Activated CD4-positive, alpha-beta T cell treated with anti-CD3 and anti-CD28 coated beads, Interleukin-2, amount 10 ng/mL, durations not matched to agents 7 days and 5 days (primary cell): ENCODE results near the gene ISG20. TPM values are rescaled to one million over a fixed set of nuclear protein-coding genes. Genes with fewer than 3 reads are reported as not detected.
A peak's percentile ranks its signal among the peaks of the same experiment; 100 is the strongest.

Experiments used
- CTCF ChIA-PET: fragments of 350-600 bp; sonication (Branson Sonifier 250); formaldehyde crosslinking; loops from one replicate; lab custom pipeline; 2021; ENCODE audit warnings: antibody characterized with exemption; lab: Charles Lee
- POLR2A ChIA-PET: fragments of 350-600 bp; sonication (Branson Sonifier 250); formaldehyde crosslinking; loops from one replicate; lab custom pipeline; 2021; ENCODE audit warnings: antibody characterized with exemption; lab: Charles Lee
- DNase-seq: peaks from one replicate; pipeline ENCODE4 v3.0.0-alpha.2; 2020
- H3K27ac Mint-ChIP-seq: one replicate; pipeline ENCODE4 v1.8.0; 2021; ENCODE audit warnings: mild to moderate bottlenecking, moderate library complexity, mixed read lengths
- H3K27me3 Mint-ChIP-seq: one replicate; pipeline ENCODE4 v1.8.0; 2021; ENCODE audit warnings: mixed read lengths
- H3K36me3 Mint-ChIP-seq: one replicate; pipeline ENCODE4 v1.8.0; 2021; ENCODE audit warnings: low read depth, mixed read lengths
- H3K4me1 Mint-ChIP-seq: one replicate; pipeline ENCODE4 v1.8.0; 2021; ENCODE audit warnings: mixed read lengths
- H3K4me3 Mint-ChIP-seq: one replicate; pipeline ENCODE4 v1.8.0; 2021; ENCODE audit warnings: mild to moderate bottlenecking, moderate library complexity, mixed read lengths
- H3K9me3 Mint-ChIP-seq: one replicate; pipeline ENCODE4 v1.8.0; 2021; ENCODE audit warnings: mixed read lengths
- total RNA-seq, 2 experiments: library from RNA; stranded (reverse); gene quantifications; one replicate each; pipeline ENCODE4 v1.2.3, GENCODE V29; 2021

The ISG20 gene
- total RNA-seq, 2 experiments from 2014 or later: 206 to 236 TPM

DNA sequence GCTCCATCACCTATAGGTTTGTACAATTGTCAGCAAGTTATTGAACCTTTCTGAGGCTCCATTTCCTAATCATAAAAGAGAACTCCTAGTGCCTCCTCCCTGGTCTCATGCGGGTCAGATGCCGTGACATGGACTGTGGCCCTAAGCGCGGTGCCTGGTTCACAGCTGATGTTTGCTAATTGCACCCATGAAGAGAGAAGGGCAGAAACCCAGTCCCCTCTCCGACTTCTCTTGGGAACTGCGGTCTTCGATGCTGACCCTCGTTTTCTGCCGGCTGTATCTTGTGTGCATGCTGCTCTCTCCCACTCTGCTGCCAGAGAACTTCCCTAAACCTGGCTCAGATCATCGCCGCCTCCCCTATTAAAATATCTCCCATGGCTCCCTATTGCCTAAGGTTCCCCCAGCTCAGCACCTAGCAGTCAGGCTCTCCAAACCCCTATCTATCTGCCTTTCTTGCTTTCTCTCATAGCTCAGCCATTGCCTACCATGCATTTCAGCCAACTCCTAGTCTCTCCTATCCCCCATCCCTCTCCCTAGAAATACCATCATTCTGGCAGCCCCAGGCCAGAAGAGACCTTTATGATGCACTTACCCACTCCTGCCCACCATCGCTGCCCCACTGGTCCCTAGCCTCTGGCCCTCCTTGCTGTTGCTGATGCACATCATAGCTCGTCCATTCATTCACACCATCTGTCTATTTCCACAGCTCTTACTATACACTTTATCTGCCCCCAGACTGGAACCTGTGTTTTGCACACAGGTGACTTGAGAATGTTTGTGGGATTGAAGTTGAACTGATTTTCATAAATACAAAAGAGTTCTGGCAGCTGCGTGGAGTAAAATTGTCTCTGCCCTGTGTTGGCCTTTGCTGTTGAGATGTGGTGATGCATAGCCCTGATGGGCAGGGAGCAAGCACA is 6.6 kb downstream of the ISG20 start:
- H3K4me1 Mint-ChIP-seq: peaks cover 77% of the 10 kb centered on the region
- H3K36me3 Mint-ChIP-seq: peaks cover 72% of the 10 kb centered on the region
- no peak overlapping the region for H3K4me3 Mint-ChIP-seq
- POLR2A ChIA-PET: no interaction called here
- H3K9me3 Mint-ChIP-seq: no peaks in the 10 kb centered on the region
- CTCF ChIA-PET: interaction anchor here (0.8 to 1.9 kb wide), 3 partner anchors 16 to 1415 kb away, joined by 3 to 7 read pairs (median 7); no protein-coding TSS in a partner anchor
- no peak for DNase-seq
- H3K27ac Mint-ChIP-seq: peak overlapping the region; percentile 46
- no peaks in the 10 kb centered on the region for H3K27me3 Mint-ChIP-seq

DNA sequence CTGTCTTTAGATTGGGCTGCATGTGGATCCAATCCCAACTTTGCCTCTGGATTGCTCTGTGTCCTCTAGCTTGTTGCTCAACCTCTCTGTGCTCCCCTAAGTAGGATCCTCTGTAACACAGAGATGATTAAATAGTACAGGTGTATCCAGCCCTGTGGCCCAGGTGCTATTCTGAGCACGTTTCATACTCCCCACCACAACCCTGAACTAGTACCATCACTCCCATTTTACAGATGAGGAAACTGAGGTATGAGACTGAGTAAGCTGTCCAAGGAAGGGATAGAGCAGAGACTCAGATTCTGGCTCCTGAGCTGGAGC is 7.2 kb downstream of the ISG20 start:
- Mint-ChIP-seq H3K4me3 (no peak overlapping the region), H3K4me1 (peaks cover 80% of the 10 kb centered on the region), H3K36me3 (peaks cover 75% of the 10 kb centered on the region), H3K27ac (no peak overlapping the region), H3K27me3 (no peaks in the 10 kb centered on the region), H3K9me3 (no peaks in the 10 kb centered on the region)
- ChIA-PET POLR2A (no interaction called here), CTCF (interaction anchor here (1.1 to 1.9 kb wide), 2 partner anchors 15 to 22 kb away, joined by 3 to 7 read pairs; no protein-coding TSS in a partner anchor)
- DNase-seq: no peak

DNA sequence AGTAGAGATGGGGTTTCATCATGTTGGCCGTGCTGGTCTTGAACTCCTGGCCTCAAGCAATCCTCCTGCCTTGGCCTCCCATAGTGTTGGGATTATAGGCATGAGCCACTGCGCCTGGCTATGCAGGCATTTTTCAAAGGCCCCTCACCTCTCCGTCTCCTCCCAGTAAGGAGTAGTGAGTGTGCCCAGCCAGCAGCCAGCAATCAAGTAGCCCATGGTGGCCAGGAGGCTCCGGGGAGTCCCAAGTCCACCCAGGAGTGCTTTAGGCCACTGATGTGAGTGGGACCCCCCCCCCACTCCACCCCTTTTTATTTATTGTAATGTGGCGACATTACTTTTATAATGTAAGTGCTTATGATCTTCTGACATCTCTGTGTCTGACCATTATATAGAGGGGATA is 8.1 kb downstream of the ISG20 start:
- DNase-seq: no peak
- POLR2A ChIA-PET: no interaction called here
- Mint-ChIP-seq H3K27me3 (no peaks in the 10 kb centered on the region), H3K36me3 (peaks cover 80% of the 10 kb centered on the region), H3K4me3 (no peak overlapping the region), H3K9me3 (no peaks in the 10 kb centered on the region), H3K4me1 (peaks cover 88% of the 10 kb centered on the region), H3K27ac (peak overlapping the region; percentile 47)
- CTCF ChIA-PET: interaction anchor here (1.1 to 1.9 kb wide), 3 partner anchors 14 to 23 kb away, joined by 3 to 7 read pairs (median 5); no protein-coding TSS in a partner anchor

DNA sequence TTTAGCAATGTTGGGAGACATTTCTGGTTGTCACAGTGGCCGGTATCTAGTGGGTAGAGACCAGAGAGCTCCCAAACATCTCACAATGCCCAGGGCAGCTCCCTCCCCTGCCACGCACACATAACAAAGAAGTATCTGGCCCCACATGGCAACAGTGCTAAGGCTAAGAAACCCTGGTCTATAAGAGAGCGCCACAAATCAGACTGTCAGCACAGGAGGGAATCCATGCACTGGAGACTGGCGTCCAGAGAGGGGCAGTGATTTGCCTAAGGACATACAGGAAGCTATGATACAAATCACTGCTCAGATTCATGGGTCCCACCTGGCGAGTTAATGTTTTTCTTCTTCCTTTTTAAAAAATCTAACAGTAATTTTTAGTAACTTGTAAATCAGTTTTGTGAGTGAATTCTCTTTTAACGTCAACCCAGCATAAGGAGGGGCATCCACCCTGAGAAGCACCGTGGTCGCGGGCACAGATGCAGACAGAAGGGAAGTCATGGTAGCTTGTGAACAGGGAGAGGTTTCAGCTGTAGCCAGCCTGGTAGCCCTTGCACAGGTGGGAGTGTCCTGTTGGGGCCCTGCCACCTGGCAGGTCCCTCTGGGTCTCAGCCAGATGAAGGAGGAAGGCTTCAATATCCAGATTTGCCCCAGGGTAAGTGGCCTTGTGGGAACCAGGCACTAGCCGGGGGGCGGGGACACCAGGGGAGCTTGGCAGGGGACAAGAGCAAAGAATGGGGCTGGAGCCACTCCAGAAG is 8.7 kb downstream of the ISG20 start:
- no peaks in the 10 kb centered on the region for H3K9me3 Mint-ChIP-seq
- ChIA-PET POLR2A (no interaction called here), CTCF (interaction anchor here (1.8 kb wide), 1 partner anchor 23 kb away, joined by 5 read pairs; no protein-coding TSS in a partner anchor)
- peak overlapping the region; percentile 86 for H3K27ac Mint-ChIP-seq
- H3K27me3 Mint-ChIP-seq: no peaks in the 10 kb centered on the region
- H3K4me1 Mint-ChIP-seq: peaks cover 84% of the 10 kb centered on the region
- H3K36me3 Mint-ChIP-seq: peaks cover 75% of the 10 kb centered on the region
- H3K4me3 Mint-ChIP-seq: peak overlapping the region; percentile 17
- DNase-seq: no peak

DNA sequence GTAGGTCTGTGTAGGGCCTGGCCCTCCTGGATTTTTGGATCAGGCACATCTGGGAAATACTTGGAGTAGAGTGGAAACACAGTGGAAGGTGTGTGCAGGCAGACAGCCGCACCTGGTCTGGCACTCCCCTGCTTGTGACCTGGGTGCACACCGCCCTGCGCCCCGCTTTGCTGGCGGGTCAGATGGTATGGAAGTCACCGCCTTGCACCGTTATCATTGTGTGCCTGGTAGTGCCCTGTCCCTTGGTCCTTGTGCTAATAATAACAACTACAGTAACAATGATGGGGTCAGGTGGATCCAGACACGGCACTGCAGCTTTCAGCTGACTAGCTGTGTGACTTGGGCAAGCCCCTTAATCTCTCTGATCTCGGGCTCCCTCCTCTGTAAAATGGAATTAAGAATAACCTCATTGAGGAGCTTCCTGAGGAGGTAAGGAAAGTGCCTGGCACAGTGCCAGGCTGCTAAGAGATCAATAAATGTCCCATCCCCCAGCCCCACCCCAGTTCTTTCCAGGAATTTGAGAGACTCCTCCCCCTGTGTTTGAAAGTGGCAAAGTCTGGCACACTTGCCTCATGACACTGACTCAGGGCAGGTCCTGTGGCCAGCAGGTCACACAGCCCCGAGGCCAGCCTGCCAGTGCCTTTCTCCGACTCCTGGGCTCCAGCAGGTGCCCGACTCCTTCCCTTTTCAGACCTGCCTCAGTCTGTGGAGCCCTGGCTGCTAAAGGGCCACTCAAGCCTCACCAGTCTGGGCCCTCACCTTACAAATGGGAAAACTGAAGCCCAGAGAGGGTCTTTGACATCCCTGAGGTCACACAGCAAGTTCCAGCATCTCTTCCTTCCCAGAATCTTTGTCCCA is 9.8 kb downstream of the ISG20 start:
- H3K27ac Mint-ChIP-seq: peak overlapping the region; percentile 94
- CTCF ChIA-PET: interaction anchor here (1.1 to 1.8 kb wide), 2 partner anchors 24 to 257 kb away, joined by 3 to 5 read pairs; no protein-coding TSS in a partner anchor
- POLR2A ChIA-PET: interaction anchor here (1.2 kb wide), 1 partner anchor 10 kb away, joined by 3 read pairs; the partner anchor contains the start of gene ISG20
- no peaks in the 10 kb centered on the region for H3K27me3 Mint-ChIP-seq
- peak overlapping the region; percentile 59 for H3K4me3 Mint-ChIP-seq
- no peaks in the 10 kb centered on the region for H3K9me3 Mint-ChIP-seq
- peaks cover 75% of the 10 kb centered on the region for H3K36me3 Mint-ChIP-seq
- H3K4me1 Mint-ChIP-seq: peaks cover 87% of the 10 kb centered on the region
- peak; percentile 12 for DNase-seq

DNA sequence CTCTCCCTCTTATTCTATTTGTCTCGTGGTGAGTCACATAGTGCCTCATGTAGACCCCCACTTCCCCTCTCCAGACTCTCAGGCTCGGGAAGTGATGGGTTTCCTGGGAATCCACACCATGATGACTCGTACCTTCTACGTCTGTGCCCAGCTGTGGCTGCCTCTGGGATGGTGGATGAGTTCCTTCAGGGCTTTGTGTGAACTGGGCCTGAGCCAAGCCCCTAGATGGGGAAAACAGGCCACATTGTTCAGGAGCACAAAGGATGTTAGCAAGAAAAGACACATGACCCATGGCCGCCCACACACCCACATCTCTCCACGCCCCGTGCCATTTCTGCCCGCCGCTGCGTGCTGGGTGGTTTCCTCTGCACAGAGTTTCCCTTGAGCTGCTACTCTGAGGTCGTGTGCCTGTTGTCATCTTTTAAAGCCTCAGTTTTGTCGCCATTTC is 10.5 kb downstream of the ISG20 start:
- ChIA-PET POLR2A (interaction anchor here (1.2 kb wide), 1 partner anchor 11 kb away, joined by 3 read pairs; the partner anchor contains the start of gene ISG20), CTCF (interaction anchor here (1.1 kb wide), 1 partner anchor 256 kb away, joined by 3 read pairs; no protein-coding TSS in a partner anchor)
- DNase-seq: peak; percentile 72

DNA sequence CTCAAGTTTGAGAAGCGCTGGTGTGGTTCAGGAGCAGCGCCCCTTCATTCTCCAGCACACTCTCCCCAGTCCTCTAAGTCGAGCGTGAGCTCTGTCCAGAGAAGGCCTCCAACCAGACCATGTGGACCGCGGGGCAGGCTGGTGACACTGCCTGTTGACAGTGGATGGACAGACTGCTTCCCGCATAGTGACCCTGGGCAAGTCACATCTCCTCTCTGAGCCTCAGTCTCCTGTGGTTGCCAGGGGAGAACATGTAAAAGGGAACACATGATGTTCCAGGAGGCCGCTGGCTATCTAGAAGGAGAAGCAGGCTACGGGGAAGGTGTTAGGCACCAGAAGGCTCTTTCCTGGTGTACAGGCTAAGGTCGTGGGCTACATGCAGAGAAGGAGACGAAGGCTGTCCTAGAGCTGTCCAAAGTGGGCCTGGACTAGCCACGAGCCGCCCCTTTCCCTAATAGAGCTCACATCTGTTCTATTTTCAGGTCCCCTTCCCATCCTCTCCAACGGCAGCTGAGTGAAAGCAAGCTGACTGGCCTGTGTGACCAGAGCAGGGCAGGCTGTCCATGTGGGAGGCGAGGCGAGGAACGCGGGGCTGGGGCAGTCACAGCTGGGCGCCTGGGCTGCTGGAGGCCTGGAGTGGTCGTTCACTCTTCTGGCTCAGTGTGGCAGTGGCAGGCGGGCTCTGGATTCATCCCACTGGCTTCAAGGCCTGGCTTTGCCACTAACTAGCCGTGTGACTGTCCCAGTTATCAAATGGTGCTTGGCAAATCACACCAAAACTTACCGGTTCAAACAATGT is 11.1 kb downstream of the ISG20 start:
- H3K27ac Mint-ChIP-seq: peak overlapping the region; percentile 94
- DNase-seq: peak; percentile 5
- peaks cover 78% of the 10 kb centered on the region for H3K4me1 Mint-ChIP-seq
- peaks cover 69% of the 10 kb centered on the region for H3K36me3 Mint-ChIP-seq
- peak overlapping the region; percentile 59 for H3K4me3 Mint-ChIP-seq
- no peaks in the 10 kb centered on the region for H3K9me3 Mint-ChIP-seq
- CTCF ChIA-PET: interaction anchor here (0.8 kb wide), 1 partner anchor 11 kb away, joined by 3 read pairs; the partner anchor contains the start of gene ISG20
- no peaks in the 10 kb centered on the region for H3K27me3 Mint-ChIP-seq
- POLR2A ChIA-PET: interaction anchor here (1.2 kb wide), 1 partner anchor 11 kb away, joined by 3 read pairs; the partner anchor contains the start of gene ISG20

More for the DNA sequence above, 10.5 kb downstream of the ISG20 start:
- H3K27me3 Mint-ChIP-seq: no peaks in the 10 kb centered on the region
- H3K27ac Mint-ChIP-seq: peak overlapping the region; percentile 94
- peaks cover 80% of the 10 kb centered on the region for H3K4me1 Mint-ChIP-seq
- H3K4me3 Mint-ChIP-seq: peak overlapping the region; percentile 59
- no peaks in the 10 kb centered on the region for H3K9me3 Mint-ChIP-seq
- peaks cover 69% of the 10 kb centered on the region for H3K36me3 Mint-ChIP-seq

DNA sequence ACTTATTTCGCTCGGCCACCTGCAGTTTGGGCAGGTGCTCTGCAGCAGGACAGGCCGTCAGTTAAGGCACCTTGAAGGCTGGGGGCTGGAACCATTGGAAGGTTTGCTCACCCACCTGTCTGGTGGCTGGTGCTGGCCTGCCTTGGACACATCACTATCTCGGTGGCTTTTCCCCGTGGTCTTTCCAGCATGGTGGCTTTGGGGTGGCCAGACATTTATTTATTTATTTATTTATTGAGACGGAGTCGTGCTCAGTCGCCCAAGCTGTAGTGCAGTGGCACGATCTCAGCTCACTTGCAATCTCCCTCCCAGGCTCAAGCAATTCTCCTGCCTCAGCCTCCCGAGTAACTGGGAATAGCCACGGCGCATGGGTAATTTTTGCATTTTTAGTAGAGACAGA is 11.7 kb downstream of the ISG20 start:
- H3K9me3 Mint-ChIP-seq: no peaks in the 10 kb centered on the region
- no peaks in the 10 kb centered on the region for H3K27me3 Mint-ChIP-seq
- H3K36me3 Mint-ChIP-seq: peaks cover 66% of the 10 kb centered on the region
- peak overlapping the region; percentile 66 for H3K27ac Mint-ChIP-seq
- H3K4me3 Mint-ChIP-seq: no peak overlapping the region
- ChIA-PET POLR2A (no interaction called here), CTCF (interaction anchor here (0.8 kb wide), 1 partner anchor 12 kb away, joined by 3 read pairs; the partner anchor contains the start of gene ISG20)
- DNase-seq: no peak
- peaks cover 78% of the 10 kb centered on the region for H3K4me1 Mint-ChIP-seq

DNA sequence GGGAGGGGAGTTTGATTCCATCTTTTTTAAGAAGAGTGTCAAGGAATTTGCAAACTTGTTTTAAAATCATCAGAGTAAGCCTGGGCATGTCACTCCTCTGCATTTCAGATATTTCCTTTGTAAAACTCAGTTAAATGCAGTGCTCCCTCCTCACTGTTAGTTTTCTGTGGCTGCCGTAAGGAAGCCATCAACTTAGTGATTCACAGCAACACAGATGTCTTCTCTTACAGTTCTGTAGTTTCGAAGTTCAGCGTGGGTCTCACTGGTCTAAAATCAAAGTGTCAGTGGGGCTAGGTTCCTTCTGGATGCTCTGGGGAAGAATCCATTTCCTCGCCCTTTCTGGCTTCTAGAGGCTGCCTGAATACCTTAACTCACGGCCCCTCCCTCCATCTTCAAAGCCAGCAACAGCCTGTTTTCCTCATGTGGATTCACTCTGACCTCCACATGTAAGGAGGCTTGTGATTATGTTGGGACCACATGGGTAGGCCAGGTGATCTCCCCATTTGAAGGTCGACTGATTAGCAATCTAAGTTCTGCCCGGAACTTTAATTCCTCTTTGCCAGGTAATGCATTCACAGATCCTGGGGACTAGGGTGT is 12.4 kb downstream of the ISG20 start:
- Mint-ChIP-seq H3K36me3 (peaks cover 63% of the 10 kb centered on the region), H3K27me3 (no peaks in the 10 kb centered on the region), H3K4me3 (no peak overlapping the region), H3K27ac (peak overlapping the region; percentile 66), H3K9me3 (no peaks in the 10 kb centered on the region), H3K4me1 (peaks cover 78% of the 10 kb centered on the region)
- POLR2A ChIA-PET: no interaction called here
- peak; percentile 3 for DNase-seq
- CTCF ChIA-PET: no interaction called here

DNA sequence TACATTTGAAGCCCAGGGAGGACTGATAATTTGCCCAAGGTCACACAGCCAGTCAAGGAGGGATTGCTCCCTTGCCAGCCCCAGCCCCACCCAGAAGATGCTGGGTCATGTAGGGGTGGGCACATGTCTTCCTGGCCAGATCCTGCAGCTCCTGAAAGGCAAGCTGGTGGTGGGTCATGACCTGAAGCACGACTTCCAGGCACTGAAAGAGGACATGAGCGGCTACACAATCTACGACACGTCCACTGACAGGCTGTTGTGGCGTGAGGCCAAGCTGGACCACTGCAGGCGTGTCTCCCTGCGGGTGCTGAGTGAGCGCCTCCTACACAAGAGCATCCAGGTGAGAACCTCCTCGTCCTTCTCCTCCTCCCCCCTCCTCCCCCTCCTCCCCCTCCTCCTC is 13.2 kb downstream of the ISG20 start:
- Mint-ChIP-seq H3K36me3 (peaks cover 60% of the 10 kb centered on the region), H3K4me3 (no peak overlapping the region), H3K4me1 (peaks cover 73% of the 10 kb centered on the region), H3K27me3 (no peaks in the 10 kb centered on the region), H3K27ac (peak overlapping the region; percentile 51), H3K9me3 (no peaks in the 10 kb centered on the region)
- DNase-seq: peak; percentile 5
- ChIA-PET POLR2A (no interaction called here), CTCF (no interaction called here)
